ENCODE measurements around the gene ZFAND3. TPM values are rescaled to one million over a fixed set of nuclear protein-coding genes. Genes with fewer than 3 reads are reported as not detected.

Gene ZFAND3
- total and polyA plus RNA-seq, 2 donors (not counting 1 experiment from before 2014, with no cell fraction given): 13.5 to 58.3 TPM

DNA sequence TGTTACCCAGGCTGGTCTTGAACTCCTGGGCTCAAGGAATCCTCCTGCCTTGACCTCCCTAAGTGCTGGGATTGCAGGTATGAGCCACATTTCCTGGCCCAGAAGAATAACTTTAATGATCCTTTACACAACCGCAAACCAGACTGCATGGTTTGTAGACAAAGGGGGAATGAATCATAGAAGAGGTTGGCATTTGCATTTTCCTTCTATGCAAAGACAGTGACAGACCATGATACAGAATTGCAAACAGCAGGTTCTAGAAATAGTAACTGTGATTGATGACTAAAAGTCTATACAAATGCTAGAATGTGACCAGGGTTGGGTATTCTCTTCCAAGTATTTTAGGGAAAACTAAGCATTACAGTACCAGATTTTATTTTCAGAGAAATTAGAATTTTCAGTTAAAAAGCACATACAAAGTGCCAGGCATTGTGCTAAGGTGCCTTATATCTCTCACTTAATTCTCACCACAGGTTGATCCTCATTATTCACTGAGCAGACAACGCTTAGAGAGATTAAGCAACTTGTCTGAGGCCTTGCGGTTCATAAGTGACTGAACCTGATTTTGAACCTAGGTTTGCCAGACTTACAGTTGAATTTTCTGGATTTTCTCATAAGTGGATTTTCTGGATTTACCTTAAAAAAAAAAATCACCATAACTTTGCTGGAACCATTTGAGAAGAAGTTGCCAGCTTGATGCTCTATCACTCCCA is 146.6 kb downstream of the ZFAND3 start:
- peaks cover 3 to 13% (median 3%) of the 10 kb centered on the region in 3 donors for H3K9me3 ChIP-seq (ENCODE audit: control extremely low read depth in 1 of 3, control insufficient read depth in 2 of 3, insufficient read depth in 1 of 3, low read length in 2 of 3)
- ATAC-seq (ENCODE audit: low read depth) (peak; percentile 65), DNase-seq (no peak)
- intact Hi-C loops (cut with micrococcal nuclease): no loop called here
- H3K9me3 Mint-ChIP-seq (ENCODE audit: insufficient read depth): peaks cover 2% of the 10 kb centered on the region
- peaks cover 83% of the 10 kb centered on the region for H3K79me2 ChIP-seq (ENCODE audit: control insufficient read depth, insufficient read depth, low read length)
- H3K4me1 ChIP-seq (ENCODE audit: control insufficient read depth in 2 of 2, insufficient read depth in 2 of 2, low read length in 2 of 2): peaks cover 3 to 5% of the 10 kb centered on the region in 2 donors
- TF ChIP-seq, protein P1, sequence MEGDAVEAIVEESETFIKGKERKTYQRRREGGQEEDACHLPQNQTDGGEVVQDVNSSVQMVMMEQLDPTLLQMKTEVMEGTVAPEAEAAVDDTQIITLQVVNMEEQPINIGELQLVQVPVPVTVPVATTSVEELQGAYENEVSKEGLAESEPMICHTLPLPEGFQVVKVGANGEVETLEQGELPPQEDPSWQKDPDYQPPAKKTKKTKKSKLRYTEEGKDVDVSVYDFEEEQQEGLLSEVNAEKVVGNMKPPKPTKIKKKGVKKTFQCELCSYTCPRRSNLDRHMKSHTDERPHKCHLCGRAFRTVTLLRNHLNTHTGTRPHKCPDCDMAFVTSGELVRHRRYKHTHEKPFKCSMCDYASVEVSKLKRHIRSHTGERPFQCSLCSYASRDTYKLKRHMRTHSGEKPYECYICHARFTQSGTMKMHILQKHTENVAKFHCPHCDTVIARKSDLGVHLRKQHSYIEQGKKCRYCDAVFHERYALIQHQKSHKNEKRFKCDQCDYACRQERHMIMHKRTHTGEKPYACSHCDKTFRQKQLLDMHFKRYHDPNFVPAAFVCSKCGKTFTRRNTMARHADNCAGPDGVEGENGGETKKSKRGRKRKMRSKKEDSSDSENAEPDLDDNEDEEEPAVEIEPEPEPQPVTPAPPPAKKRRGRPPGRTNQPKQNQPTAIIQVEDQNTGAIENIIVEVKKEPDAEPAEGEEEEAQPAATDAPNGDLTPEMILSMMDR (IDR thresholded peaks at IDR 0.05): no peak
- TF ChIP-seq EZH2 (IDR thresholded peaks at IDR 0.05; ENCODE audit: borderline replicate concordance, insufficient read depth, low read depth, low read length, poor library complexity, severe bottlenecking): no peak
- WGBS (ENCODE audit: insufficient coverage): 100% methylated on average over 2 of the region's 3 CpGs
- no peak overlapping the region for H3K9ac ChIP-seq (ENCODE audit: low read length)
- POLR2A ChIA-PET: no interaction called here
- no peak overlapping the region for H2AFZ ChIP-seq (ENCODE audit: insufficient read depth, low read depth, low read length, poor library complexity, severe bottlenecking)
- H3K4me2 ChIP-seq (replicated peaks; ENCODE audit: low read depth, low read length, poor library complexity, severe bottlenecking): no peak overlapping the region
- H3K27ac ChIP-seq (ENCODE audit: low read length in 2 of 2): no peak overlapping the region
- peak overlapping the region; percentile 21 for H3K27ac Mint-ChIP-seq
- H3K36me3 ChIP-seq (replicated peaks in 1 of 2; ENCODE audit: control extremely low read depth in 1 of 2, control insufficient read depth in 1 of 2, extremely low read depth in 1 of 2, insufficient read depth in 2 of 2, low read length in 1 of 2): peaks cover 2 to 4% of the 10 kb centered on the region in 2 experiments
- no peaks in the 10 kb centered on the region for H3K27me3 Mint-ChIP-seq
- no peaks in the 10 kb centered on the region for H3K27me3 ChIP-seq (replicated peaks in 1 of 4; ENCODE audit: control extremely low read depth in 1 of 4, control insufficient read depth in 3 of 4, insufficient read depth in 4 of 4, low read length in 3 of 4)
- no peak overlapping the region for H3K4me3 ChIP-seq (ENCODE audit: control extremely low read depth in 1 of 5, extremely low read depth in 1 of 5, insufficient read depth in 1 of 5, low read depth in 2 of 5, low read length in 4 of 5)
- CTCF ChIA-PET: interaction anchor here (1.0 kb wide), 1 partner anchor 46 kb away, joined by 3 read pairs; no protein-coding TSS in a partner anchor
- H4K20me1 ChIP-seq (ENCODE audit: control insufficient read depth, insufficient read depth, low read length, poor library complexity, severe bottlenecking): peaks cover 57% of the 10 kb centered on the region
- H3K4me1 Mint-ChIP-seq: peaks cover 68% of the 10 kb centered on the region
- peak overlapping the region; percentile 5 for H3K4me3 Mint-ChIP-seq

DNA sequence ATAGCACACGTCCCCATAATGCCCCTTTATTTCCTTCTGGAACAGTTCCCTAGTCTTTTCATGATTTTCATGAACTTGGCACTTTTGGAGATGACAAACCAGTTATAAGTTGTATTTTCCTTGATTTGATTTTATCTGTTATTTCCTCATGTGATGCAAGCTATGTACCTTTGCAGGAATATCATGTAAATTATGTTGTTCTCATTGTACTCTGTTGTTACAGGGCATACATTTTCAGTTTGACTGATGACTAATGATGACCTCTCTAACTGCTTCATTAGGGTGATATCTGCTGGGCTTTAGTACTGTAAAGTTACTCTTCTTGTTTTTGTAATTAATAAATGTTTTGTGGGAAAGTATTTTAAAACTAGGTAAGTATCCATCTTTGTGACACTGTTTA is 147.3 kb downstream of the ZFAND3 start:
- TF ChIP-seq EZH2 (IDR thresholded peaks at IDR 0.05; ENCODE audit: borderline replicate concordance, insufficient read depth, low read depth, low read length, poor library complexity, severe bottlenecking): no peak
- TF ChIP-seq, protein P1 (IDR thresholded peaks at IDR 0.05): no peak
- H3K27me3 Mint-ChIP-seq: no peaks in the 10 kb centered on the region
- peaks cover 73% of the 10 kb centered on the region for H3K4me1 Mint-ChIP-seq
- ATAC-seq (ENCODE audit: low read depth) (no peak), DNase-seq (no peak)
- peaks cover 83% of the 10 kb centered on the region for H3K79me2 ChIP-seq (ENCODE audit: control insufficient read depth, insufficient read depth, low read length)
- H3K9me3 ChIP-seq (ENCODE audit: control extremely low read depth in 1 of 3, control insufficient read depth in 2 of 3, insufficient read depth in 1 of 3, low read length in 2 of 3): peaks cover 3 to 10% (median 3%) of the 10 kb centered on the region in 3 donors
- H4K20me1 ChIP-seq (ENCODE audit: control insufficient read depth, insufficient read depth, low read length, poor library complexity, severe bottlenecking): peaks cover 56% of the 10 kb centered on the region
- intact Hi-C loops (cut with micrococcal nuclease): no loop called here
- H3K4me3 ChIP-seq (ENCODE audit: control extremely low read depth in 1 of 5, extremely low read depth in 1 of 5, insufficient read depth in 1 of 5, low read depth in 2 of 5, low read length in 4 of 5): no peak overlapping the region
- no peaks in the 10 kb centered on the region for H3K27me3 ChIP-seq (replicated peaks in 1 of 4; ENCODE audit: control extremely low read depth in 1 of 4, control insufficient read depth in 3 of 4, insufficient read depth in 4 of 4, low read length in 3 of 4)
- WGBS (ENCODE audit: insufficient coverage): no CpG with 5 or more reads among the region's 1 CpG
- H3K9me3 Mint-ChIP-seq (ENCODE audit: insufficient read depth): peaks cover 2% of the 10 kb centered on the region
- H3K27ac ChIP-seq (ENCODE audit: low read length in 2 of 2): no peak overlapping the region
- no peak overlapping the region for H3K4me2 ChIP-seq (replicated peaks; ENCODE audit: low read depth, low read length, poor library complexity, severe bottlenecking)
- H3K4me3 Mint-ChIP-seq: no peak overlapping the region
- ChIA-PET CTCF (interaction anchor here (1.0 kb wide), 1 partner anchor 45 kb away, joined by 3 read pairs; no protein-coding TSS in a partner anchor), POLR2A (interaction anchor here (0.6 kb wide), 1 partner anchor 42 kb away, joined by 3 read pairs; no protein-coding TSS in a partner anchor)
- H3K4me1 ChIP-seq (ENCODE audit: control insufficient read depth in 2 of 2, insufficient read depth in 2 of 2, low read length in 2 of 2): peaks cover 3 to 10% of the 10 kb centered on the region in 2 donors
- peaks cover 2 to 4% of the 10 kb centered on the region in 2 experiments for H3K36me3 ChIP-seq (replicated peaks in 1 of 2; ENCODE audit: control extremely low read depth in 1 of 2, control insufficient read depth in 1 of 2, extremely low read depth in 1 of 2, insufficient read depth in 2 of 2, low read length in 1 of 2)
- H3K27ac Mint-ChIP-seq: no peak overlapping the region
- H3K9ac ChIP-seq (ENCODE audit: low read length): no peak overlapping the region
- H2AFZ ChIP-seq (ENCODE audit: insufficient read depth, low read depth, low read length, poor library complexity, severe bottlenecking): no peak overlapping the region
